Measurements from ENCODE around the gene CLDN22.

The CLDN22 gene

GRCh38 chr4:183360161-183360919 is 40.3 kb upstream of the CLDN22 start:
- TF ChIP-seq, protein P1, sequence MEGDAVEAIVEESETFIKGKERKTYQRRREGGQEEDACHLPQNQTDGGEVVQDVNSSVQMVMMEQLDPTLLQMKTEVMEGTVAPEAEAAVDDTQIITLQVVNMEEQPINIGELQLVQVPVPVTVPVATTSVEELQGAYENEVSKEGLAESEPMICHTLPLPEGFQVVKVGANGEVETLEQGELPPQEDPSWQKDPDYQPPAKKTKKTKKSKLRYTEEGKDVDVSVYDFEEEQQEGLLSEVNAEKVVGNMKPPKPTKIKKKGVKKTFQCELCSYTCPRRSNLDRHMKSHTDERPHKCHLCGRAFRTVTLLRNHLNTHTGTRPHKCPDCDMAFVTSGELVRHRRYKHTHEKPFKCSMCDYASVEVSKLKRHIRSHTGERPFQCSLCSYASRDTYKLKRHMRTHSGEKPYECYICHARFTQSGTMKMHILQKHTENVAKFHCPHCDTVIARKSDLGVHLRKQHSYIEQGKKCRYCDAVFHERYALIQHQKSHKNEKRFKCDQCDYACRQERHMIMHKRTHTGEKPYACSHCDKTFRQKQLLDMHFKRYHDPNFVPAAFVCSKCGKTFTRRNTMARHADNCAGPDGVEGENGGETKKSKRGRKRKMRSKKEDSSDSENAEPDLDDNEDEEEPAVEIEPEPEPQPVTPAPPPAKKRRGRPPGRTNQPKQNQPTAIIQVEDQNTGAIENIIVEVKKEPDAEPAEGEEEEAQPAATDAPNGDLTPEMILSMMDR (IDR thresholded peaks at IDR 0.05; ENCODE audit: low read depth, low read length) = no peak
- no peak for DNase-seq (ENCODE audit: extremely low read depth, low read depth)

GRCh38 chr4:183358215-183358755 is 38.2 kb upstream of the CLDN22 start:
- TF ChIP-seq, protein P1 (IDR thresholded peaks at IDR 0.05; ENCODE audit: low read depth, low read length) = no peak
- no peak for DNase-seq (ENCODE audit: extremely low read depth, low read depth)

DNA sequence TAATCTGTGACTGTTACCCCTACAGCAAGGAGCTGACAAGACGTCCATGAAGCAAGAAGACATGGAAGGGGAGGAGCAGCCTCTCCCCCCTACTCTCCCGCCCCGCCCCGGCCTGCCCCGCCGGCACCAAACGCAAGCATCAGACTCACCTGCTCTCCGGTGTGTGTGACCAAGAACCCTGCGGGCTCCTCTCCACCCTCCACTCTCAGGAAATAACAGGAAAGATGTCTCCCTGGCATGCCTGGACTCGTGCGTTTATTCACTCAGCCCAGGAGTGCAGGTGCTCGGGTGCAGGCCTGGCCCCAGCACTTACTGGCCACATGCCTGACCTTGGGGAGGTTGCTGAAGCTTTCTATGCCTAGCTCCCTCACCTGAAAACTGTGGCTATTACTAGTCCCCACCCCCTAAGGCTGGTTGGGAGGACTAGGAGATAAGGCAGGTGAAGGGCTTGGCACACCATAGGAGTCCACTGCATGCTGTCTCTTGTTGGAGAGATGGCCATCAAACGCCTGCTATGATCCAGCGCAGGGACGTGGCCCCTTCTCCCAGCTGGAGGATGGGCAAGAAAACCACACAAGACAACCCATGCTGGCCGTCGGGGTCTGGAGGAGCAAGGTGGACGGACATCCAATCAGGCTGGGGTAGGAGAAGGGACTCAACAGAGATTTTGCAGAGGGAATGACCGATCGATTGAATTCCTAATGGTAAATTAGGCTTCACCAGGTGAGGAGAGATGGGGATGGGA is 37.0 kb upstream of the CLDN22 start:
- TF ChIP-seq, protein P1 (IDR thresholded peaks at IDR 0.05; ENCODE audit: low read depth, low read length) = no peak
- no peak for DNase-seq (ENCODE audit: extremely low read depth, low read depth)

- DNase-seq (ENCODE audit: extremely low read depth, low read depth) = no peak
- TF ChIP-seq, protein P1 (IDR thresholded peaks at IDR 0.05; ENCODE audit: low read depth, low read length) = no peak
Measured at GRCh38 chr4:183356173-183356830, 36.2 kb upstream of the CLDN22 start.

DNA sequence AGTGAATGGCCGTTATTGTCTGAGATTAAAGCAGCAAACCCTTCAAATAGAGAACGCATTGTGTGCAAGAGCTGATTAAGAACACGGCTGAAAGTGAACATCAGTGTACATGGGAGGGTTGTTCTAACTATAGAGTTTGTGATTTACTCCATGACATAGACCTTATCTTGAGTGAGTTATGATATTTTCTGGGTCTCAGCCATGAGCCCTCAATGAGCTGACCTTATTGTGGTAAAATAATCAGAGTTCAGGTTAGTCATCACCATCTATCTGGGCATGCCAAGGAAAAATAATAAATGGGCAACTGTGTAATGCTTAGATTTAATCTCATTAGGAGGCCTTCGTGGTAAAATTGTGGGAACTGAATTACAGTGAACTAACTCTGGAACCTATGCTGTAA is 35.3 kb upstream of the CLDN22 start:
- DNase-seq (ENCODE audit: extremely low read depth, low read depth) = no peak
- TF ChIP-seq, protein P1 (IDR thresholded peaks at IDR 0.05; ENCODE audit: low read depth, low read length) = no peak

- TF ChIP-seq, protein P1 (IDR thresholded peaks at IDR 0.05; ENCODE audit: low read depth, low read length) = no peak
- no peak for DNase-seq (ENCODE audit: extremely low read depth, low read depth)
Measured at GRCh38 chr4:183354219-183354618, 34.1 kb upstream of the CLDN22 start.
